Neuronal stem cell (in vitro differentiated cells): Measurements from ENCODE around the gene VAMP1.

ENCODE experiments used
- DNase-seq: peaks from one replicate; pipeline ENCODE4 v3.0.0-alpha.2; 2013; ENCODE audit warnings: low spot score
- H2AFZ ChIP-seq: one replicate; pipeline ENCODE4 v1.6.1; 2013; ENCODE audit warnings: mild to moderate bottlenecking, low read length, inconsistent platforms
- H2AK5ac ChIP-seq: 2 replicates; pipeline ENCODE4 v1.6.1; 2013; ENCODE audit warnings: low read depth, mild to moderate bottlenecking, inconsistent platforms, low read length, moderate library complexity, mixed read lengths
- H2BK120ac ChIP-seq: 2 replicates; pipeline ENCODE4 v1.6.1; 2013; ENCODE audit warnings: low read depth, mild to moderate bottlenecking, inconsistent platforms, low read length, moderate library complexity, mixed read lengths
- H2BK12ac ChIP-seq: one replicate; pipeline ENCODE4 v1.6.1; 2013; ENCODE audit warnings: low read length, inconsistent platforms
- H2BK15ac ChIP-seq: 2 replicates; pipeline ENCODE4 v1.6.1; 2013; ENCODE audit warnings: mild to moderate bottlenecking, low read length, inconsistent platforms, mixed read lengths
- H2BK5ac ChIP-seq: one replicate; pipeline ENCODE4 v1.6.1; 2013; ENCODE audit warnings: inconsistent platforms, mild to moderate bottlenecking, low read length, moderate library complexity
- H3K14ac ChIP-seq: one replicate; pipeline ENCODE4 v1.6.1; 2013; ENCODE audit warnings: low read length, inconsistent platforms
- H3K18ac ChIP-seq: 2 replicates; pipeline ENCODE4 v1.6.1; 2013; ENCODE audit warnings: low read length, inconsistent platforms
- H3K23ac ChIP-seq: 2 replicates; pipeline ENCODE4 v1.6.1; 2013; ENCODE audit warnings: low read depth, mild to moderate bottlenecking, mixed read lengths, low read length, inconsistent platforms; ENCODE audit not compliant: poor library complexity
- H3K27ac ChIP-seq: replicated peaks from 3 replicates; pipeline ENCODE4 v1.5.1; 2013; ENCODE audit warnings: low read length, inconsistent platforms
- H3K27me3 ChIP-seq, 3 experiments: 2 replicates each; pipeline ENCODE4 v1.6.1; 2013; ENCODE audit warnings: low read length in 3 of 3, mild to moderate bottlenecking in 2 of 3, inconsistent platforms in 1 of 3, low read depth in 1 of 3, mixed read lengths in 1 of 3, moderate library complexity in 1 of 3; ENCODE audit not compliant: control insufficient read depth in 3 of 3, insufficient read depth in 3 of 3
- H3K36me3 ChIP-seq, 2 donors: replicated peaks in 1 of 2; 2 replicates each; pipeline ENCODE4 v1.6.1; 2013; ENCODE audit warnings: low read length in 2 of 2; ENCODE audit not compliant: control insufficient read depth in 2 of 2, insufficient read depth in 2 of 2
- H3K4ac ChIP-seq: 2 replicates; pipeline ENCODE4 v1.6.1; 2013; ENCODE audit warnings: inconsistent platforms, mild to moderate bottlenecking, low read length, moderate library complexity
- H3K4me1 ChIP-seq, 2 donors: 1 replicate in 1 of 2; 2 replicates in 1 of 2; pipeline ENCODE4 v1.6.1; 2013; ENCODE audit warnings: low read length in 2 of 2, low read depth in 1 of 2; ENCODE audit not compliant: control insufficient read depth in 2 of 2, insufficient read depth in 1 of 2
- H3K4me2 ChIP-seq: one replicate; pipeline ENCODE4 v1.6.1; 2013; ENCODE audit warnings: mild to moderate bottlenecking, low read length, inconsistent platforms; ENCODE audit not compliant: insufficient read depth, poor library complexity, severe bottlenecking
- H3K4me3 ChIP-seq, 2 donors: 2 replicates each; pipeline ENCODE4 v1.5.1; 2013; ENCODE audit warnings: low read length in 2 of 2, mild to moderate bottlenecking in 2 of 2, inconsistent platforms in 1 of 2, moderate library complexity in 1 of 2
- H3K79me1 ChIP-seq: one replicate; pipeline ENCODE4 v1.6.1; 2013; ENCODE audit warnings: low read depth, mild to moderate bottlenecking, inconsistent platforms, low read length, moderate library complexity
- H3K9ac ChIP-seq: one replicate; pipeline ENCODE4 v1.6.1; 2013; ENCODE audit warnings: mild to moderate bottlenecking, low read depth, low read length, inconsistent platforms; ENCODE audit not compliant: poor library complexity
- H3K9me3 ChIP-seq, 2 donors: replicated peaks in 1 of 2; 2 replicates each; pipeline versions ENCODE3 to v1.6.1; 2013; ENCODE audit warnings: low read length in 2 of 2, mild to moderate bottlenecking in 2 of 2, inconsistent platforms in 1 of 2, low read depth in 1 of 2, mixed read lengths in 1 of 2, moderate library complexity in 1 of 2; ENCODE audit not compliant: control insufficient read depth in 2 of 2, insufficient read depth in 1 of 2
- H4K8ac ChIP-seq: one replicate; pipeline ENCODE4 v1.6.1; 2013; ENCODE audit warnings: low read depth, mild to moderate bottlenecking, inconsistent platforms, low read length, moderate library complexity
- H4K91ac ChIP-seq: one replicate; pipeline ENCODE4 v1.6.1; 2013; ENCODE audit warnings: low read length, low read depth, mild to moderate bottlenecking, inconsistent platforms; ENCODE audit not compliant: poor library complexity
- WGBS, 2 donors: extraction: QIAGEN DNeasy Blood & Tissue Kit; methylation state at CpG; one replicate each; pipeline ENCODE4 v1.1.7; 2013; ENCODE audit warnings: missing lambda C conversion rate in 2 of 2, mixed read lengths in 1 of 2; ENCODE audit not compliant: insufficient read length in 2 of 2, insufficient replicate concordance in 1 of 2; ENCODE audit errors: extremely low coverage in 2 of 2; 5-methylcytosine and 5-hydroxymethylcytosine counted together

Gene VAMP1

GRCh38 chr12:6443361-6443983, 27.0 kb downstream of the VAMP1 start:
- no peak overlapping the region for H3K4me3 ChIP-seq

GRCh38 chr12:6442836-6443235, 27.6 kb downstream of the VAMP1 start:
- H3K14ac ChIP-seq, result no peak overlapping the region
- H2BK15ac ChIP-seq, result no peak overlapping the region
- no peak overlapping the region for H4K8ac ChIP-seq
- H3K18ac ChIP-seq, result no peak overlapping the region
- H2BK120ac ChIP-seq, result no peak overlapping the region
- no peak overlapping the region for H2BK5ac ChIP-seq
- WGBS, 2 donors, result no CpG with 5 or more reads among the region's 9 CpGs
- H3K4me3 ChIP-seq, result no peak overlapping the region
- no peak for DNase-seq
- H3K79me1 ChIP-seq, result no peaks in the 10 kb centered on the region
- H2AFZ ChIP-seq, result no peak overlapping the region
- no peak overlapping the region for H3K9ac ChIP-seq
- no peak overlapping the region for H3K23ac ChIP-seq
- no peak overlapping the region for H4K91ac ChIP-seq
- H3K4ac ChIP-seq, result no peak overlapping the region
- no peak overlapping the region for H3K4me2 ChIP-seq
- H3K36me3 ChIP-seq, result no peaks in the 10 kb centered on the region
- no peak overlapping the region for H2BK12ac ChIP-seq
- no peaks in the 10 kb centered on the region for H3K27me3 ChIP-seq
- no peak overlapping the region for H3K27ac ChIP-seq
- no peaks in the 10 kb centered on the region for H3K9me3 ChIP-seq
- H3K4me1 ChIP-seq, result peaks cover 0 to 2% of the 10 kb centered on the region in 2 donors
- no peak overlapping the region for H2AK5ac ChIP-seq

More at GRCh38 chr12:6443361-6443983, 27.0 kb downstream of the VAMP1 start:
- Histone ChIP-seq H3K36me3 (no peaks in the 10 kb centered on the region), H2BK12ac (no peak overlapping the region), H3K27me3 (no peaks in the 10 kb centered on the region), H3K9me3 (no peaks in the 10 kb centered on the region), H4K91ac (no peak overlapping the region), H3K23ac (no peak overlapping the region), H4K8ac (no peak overlapping the region), H3K27ac (no peak overlapping the region), H3K18ac (no peak overlapping the region), H3K4me1 (peaks cover 0 to 2% of the 10 kb centered on the region in 2 donors), H2BK15ac (no peak overlapping the region), H3K9ac (no peak overlapping the region), H3K14ac (peak overlapping the region; percentile 41), H3K4ac (no peak overlapping the region), H2BK5ac (no peak overlapping the region), H2BK120ac (no peak overlapping the region), H3K79me1 (no peaks in the 10 kb centered on the region), H2AFZ (no peak overlapping the region), H2AK5ac (no peak overlapping the region), H3K4me2 (no peak overlapping the region)
- no CpG with 5 or more reads among the region's 9 CpGs for WGBS, 2 donors
- DNase-seq, result no peak

- H2BK12ac ChIP-seq, result no peak overlapping the region
- no peak overlapping the region for H3K9ac ChIP-seq
- no peak for DNase-seq
- peaks cover 0 to 2% of the 10 kb centered on the region in 2 donors for H3K4me1 ChIP-seq
- no peak overlapping the region for H3K4me2 ChIP-seq
- no peak overlapping the region for H3K18ac ChIP-seq
- H4K8ac ChIP-seq, result no peak overlapping the region
- no peak overlapping the region for H2AFZ ChIP-seq
- no peak overlapping the region for H2BK15ac ChIP-seq
- H2BK120ac ChIP-seq, result no peak overlapping the region
- WGBS, 2 donors, result no CpG with 5 or more reads among the region's 1 CpG
- no peak overlapping the region for H2AK5ac ChIP-seq
- H4K91ac ChIP-seq, result no peak overlapping the region
- no peaks in the 10 kb centered on the region for H3K27me3 ChIP-seq
- H3K36me3 ChIP-seq, result no peaks in the 10 kb centered on the region
- H3K9me3 ChIP-seq, result no peaks in the 10 kb centered on the region
- no peak overlapping the region for H3K4me3 ChIP-seq
- H3K4ac ChIP-seq, result no peak overlapping the region
- no peak overlapping the region for H3K14ac ChIP-seq
- no peak overlapping the region for H3K27ac ChIP-seq
- H3K23ac ChIP-seq, result no peak overlapping the region
- no peaks in the 10 kb centered on the region for H3K79me1 ChIP-seq
- H2BK5ac ChIP-seq, result no peak overlapping the region
Observed at GRCh38 chr12:6440391-6440790, 30.1 kb downstream of the VAMP1 start.

- WGBS, 2 donors, result no CpG with 5 or more reads among the region's 12 CpGs
- no peak overlapping the region for H3K9ac ChIP-seq
- H3K14ac ChIP-seq, result no peak overlapping the region
- H2AK5ac ChIP-seq, result no peak overlapping the region
- H3K4me2 ChIP-seq, result no peak overlapping the region
- H3K23ac ChIP-seq, result no peak overlapping the region
- no peak for DNase-seq
- H3K27ac ChIP-seq, result no peak overlapping the region
- H3K18ac ChIP-seq, result no peak overlapping the region
- H2BK5ac ChIP-seq, result no peak overlapping the region
- H3K4me3 ChIP-seq, result no peak overlapping the region
- no peak overlapping the region for H2BK12ac ChIP-seq
- no peak overlapping the region for H2AFZ ChIP-seq
- no peak overlapping the region for H4K91ac ChIP-seq
- H2BK120ac ChIP-seq, result no peak overlapping the region
- no peak overlapping the region for H2BK15ac ChIP-seq
- H3K79me1 ChIP-seq, result no peaks in the 10 kb centered on the region
- no peaks in the 10 kb centered on the region for H3K9me3 ChIP-seq
- no peaks in the 10 kb centered on the region for H3K27me3 ChIP-seq
- H3K4ac ChIP-seq, result no peak overlapping the region
- peaks cover 0 to under 1% of the 10 kb centered on the region in 2 donors for H3K4me1 ChIP-seq
- H3K36me3 ChIP-seq, result no peaks in the 10 kb centered on the region
- no peak overlapping the region for H4K8ac ChIP-seq
Observed at GRCh38 chr12:6438345-6438744, 32.1 kb downstream of the VAMP1 start.
